Measurements from ENCODE around the gene FBXL15.

DNA sequence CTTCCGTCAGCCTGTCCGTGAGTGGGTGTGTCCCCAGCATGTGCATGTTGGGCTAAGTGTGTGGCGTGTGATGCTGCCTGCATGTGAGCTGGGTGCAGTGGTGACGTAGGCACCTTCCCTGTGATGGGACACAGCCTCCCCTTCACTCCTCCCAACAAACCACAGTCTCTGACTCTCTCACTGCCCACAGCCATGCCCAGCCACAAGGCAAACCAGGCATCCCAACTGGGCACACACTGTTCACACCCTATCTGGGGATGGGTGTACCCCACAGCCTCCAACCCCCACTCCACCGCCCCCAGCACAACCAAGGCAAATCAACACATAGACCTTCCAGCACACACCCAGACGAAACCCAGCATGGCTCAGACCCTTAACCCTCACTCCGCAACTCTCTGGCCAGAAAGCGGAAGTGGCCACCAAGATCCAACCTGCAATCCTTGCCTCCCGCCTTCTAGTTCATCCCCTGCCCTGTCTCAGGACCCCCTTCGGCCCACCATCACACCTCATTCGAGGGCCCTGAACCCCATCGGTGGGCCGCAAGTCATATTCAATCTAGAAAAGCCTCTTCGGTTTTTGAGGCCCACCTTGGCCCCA is 12.4 kb upstream of the FBXL15 start:
- TF ChIP-seq CTCF (IDR thresholded peaks at IDR 0.05) (no peak), POLR2A (IDR thresholded peaks at IDR 0.05) (no peak)

Measured in thyroid gland (tissue), 4 donors.